Stimulated activated CD8-positive, alpha-beta memory T cell treated with anti-CD3 and anti-CD28 coated beads, Interleukin-4, amount 100 ng/mL, for 1 hour (primary cell): ENCODE results near the gene PSMD6.

ENCODE experiments used
- DNase-seq, 2 donors: peaks; one replicate each; pipeline ENCODE4 v3.0.0-alpha.2; 2020; ENCODE audit warnings: low read depth in 2 of 2, low spot score in 1 of 2

Gene PSMD6

DNA sequence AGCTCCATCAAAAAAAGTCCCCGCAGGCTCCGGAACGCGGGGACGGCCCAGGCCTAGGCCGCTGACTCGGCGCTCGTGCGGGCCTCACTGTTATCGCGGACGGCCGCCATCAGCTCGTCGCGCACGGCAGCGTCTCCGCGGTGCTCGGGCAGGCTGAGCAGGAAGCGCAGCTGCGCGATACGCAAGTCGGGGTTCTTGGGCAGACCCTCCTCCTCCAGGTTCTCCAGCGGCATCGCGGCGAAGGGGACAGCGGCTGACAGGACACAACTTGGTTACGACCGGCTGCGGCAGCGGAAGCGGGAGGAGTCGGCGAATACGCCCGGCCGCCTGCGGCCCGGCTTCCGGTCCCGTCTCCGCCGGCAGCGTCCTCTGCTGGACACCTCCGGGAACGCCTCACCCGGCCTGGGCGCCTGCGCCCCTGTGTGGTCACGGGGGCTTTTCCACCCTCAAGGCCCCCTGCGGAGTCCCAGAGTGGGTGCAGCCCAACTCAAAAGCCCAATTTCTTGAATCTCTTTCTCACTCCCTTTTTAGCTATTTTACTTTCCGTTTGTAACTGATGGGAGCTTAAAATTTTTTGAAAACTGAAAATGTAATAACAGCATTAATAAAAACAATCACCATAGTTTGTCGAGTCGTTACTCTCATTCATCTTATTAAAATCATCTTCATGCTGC is at the start of gene PSMD6:
PSMD6 (minus strand) TSS at position 308 of the 674 bp plus-strand sequence; CDS start at position 233, 75 bp downstream.
- DNase-seq, result peak; percentile 81 to 82

DNA sequence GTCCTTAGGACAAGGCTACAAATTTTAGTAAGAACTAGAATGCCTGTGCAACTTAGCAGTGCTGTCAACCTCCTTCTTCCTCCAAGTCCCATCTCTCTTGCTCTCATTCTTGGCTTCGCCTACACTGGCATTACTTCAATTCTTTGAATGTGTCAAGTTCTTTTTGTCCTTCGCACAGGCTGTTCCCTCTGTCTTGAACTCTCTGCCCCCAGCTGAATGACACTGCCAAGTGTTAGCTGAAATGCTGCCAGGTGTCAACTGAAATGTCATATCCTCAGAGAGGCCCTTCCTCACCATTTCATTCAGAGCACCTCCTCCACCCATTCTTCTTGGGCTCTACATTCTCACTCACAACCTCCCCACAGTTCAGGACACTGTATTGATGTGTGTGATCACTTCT is 48.8 kb upstream of the PSMD6 start:
- no peak for DNase-seq

GRCh38 chr3:64070704-64071103 is 47.4 kb upstream of the PSMD6 start:
- DNase-seq, result no peak

DNA sequence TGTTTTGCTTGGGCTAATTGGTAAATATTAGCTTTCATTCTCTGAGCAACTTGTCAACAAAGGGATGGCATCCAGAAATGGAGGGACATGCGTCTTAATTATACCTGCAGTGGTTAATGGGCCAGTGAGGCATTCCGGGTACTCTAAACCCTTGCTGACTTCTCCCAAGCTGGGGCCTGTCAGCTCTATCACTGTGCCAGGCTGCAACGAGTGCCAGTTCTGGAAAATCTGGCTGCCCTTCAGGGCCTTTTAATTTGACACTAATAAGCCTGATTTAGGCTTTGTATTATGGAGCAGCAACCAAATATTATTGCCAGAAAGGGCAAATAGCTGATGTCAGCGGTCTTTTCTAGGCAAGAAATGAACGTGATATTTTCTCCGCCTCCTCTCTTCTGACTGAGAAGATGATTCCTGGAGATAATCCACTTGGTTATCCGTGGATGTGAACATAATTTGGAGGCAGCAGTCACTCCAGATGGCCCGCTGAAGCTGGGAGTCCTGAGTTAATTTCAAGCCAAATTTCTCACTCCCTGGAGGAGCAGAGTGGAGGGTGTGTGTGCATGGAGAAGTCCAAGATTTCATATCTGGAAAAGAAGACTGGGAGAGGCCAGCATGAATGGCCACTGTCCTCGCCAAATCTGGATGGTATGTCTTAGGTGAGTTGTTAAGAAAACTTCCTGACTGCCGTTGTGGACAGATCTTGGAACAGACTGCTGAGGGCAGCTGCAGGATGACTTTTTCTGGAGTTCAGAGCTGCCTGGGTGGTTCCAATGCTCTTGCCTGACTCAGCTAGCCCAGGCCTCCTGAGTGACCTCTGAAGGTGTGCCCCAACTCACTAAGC is 44.4 kb upstream of the PSMD6 start:
- no peak for DNase-seq

- no peak for DNase-seq
Measured at GRCh38 chr3:64064804-64065203, 41.5 kb upstream of the PSMD6 start.

- no peak for DNase-seq
Measured at GRCh38 chr3:64063983-64064438, 40.7 kb upstream of the PSMD6 start.

- DNase-seq, result no peak
Measured at GRCh38 chr3:64063207-64063982, 40.1 kb upstream of the PSMD6 start.

DNA sequence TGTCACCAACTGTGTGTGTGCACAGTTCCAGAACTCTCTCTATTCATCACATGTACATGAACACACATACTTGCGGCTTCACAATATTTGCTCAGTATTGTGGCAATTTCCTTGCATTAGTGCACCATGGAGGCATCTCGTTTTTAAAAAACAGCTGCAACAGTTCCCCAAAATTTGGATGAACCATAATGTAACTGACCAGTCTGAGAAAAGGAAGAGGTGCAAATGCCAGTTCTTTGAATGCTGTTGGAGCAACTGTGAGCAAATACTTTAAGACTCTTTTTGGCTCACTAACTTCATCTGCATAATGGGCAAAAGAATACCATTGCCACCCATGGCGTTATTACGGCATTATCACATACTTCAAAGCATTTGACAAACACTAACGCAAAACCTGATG is 38.3 kb upstream of the PSMD6 start:
- DNase-seq, result no peak

DNA sequence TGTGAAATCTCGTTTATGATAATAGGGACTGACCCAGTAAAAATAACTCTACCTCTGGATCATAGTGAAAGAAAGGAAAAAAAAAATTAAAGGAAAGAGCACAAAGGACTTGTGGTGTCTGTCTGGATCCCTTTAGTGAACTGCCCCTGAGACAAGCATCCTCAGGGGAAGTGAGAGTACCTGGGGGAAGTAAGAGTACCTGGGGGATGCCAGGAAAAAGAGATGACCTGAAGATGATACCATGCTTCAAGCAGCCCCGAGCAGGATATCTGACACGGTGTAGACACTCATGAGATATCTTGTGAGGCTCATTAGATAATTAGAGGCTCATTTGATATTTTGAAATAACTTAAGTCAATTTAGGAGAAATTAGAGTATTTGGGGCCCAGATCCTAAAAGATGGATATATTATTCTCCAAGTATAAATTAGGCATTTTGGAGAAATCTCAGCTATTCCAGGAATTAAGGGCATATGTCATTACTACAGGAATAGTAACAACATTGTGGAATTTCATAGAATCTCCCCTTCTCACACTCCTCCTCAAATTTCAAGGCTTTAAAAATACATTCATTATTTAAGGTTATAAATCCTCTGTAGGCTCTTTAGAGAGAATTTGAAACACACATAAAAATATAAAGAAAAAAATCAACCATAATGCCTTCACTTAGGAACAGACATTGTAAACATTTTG is 36.3 kb upstream of the PSMD6 start:
- no peak for DNase-seq

DNA sequence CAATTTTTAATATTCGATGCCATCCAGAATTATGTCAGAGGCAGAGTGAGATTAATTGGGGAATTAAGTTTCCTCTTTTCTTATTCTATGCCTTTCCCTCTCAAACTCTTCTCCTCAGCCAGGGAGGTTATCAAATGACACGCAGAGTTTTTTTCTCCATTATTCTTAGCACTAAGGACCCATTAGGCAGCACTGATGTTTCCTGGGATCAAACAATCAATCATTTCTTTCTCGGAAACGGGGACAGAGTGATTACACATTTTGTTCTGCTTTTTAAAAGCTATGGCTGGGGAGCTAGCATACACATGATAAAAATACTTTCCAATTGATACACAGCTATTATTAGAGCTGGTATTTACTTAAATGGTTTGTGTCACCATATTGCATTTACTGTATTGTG is 35.3 kb upstream of the PSMD6 start:
- DNase-seq, result no peak

DNA sequence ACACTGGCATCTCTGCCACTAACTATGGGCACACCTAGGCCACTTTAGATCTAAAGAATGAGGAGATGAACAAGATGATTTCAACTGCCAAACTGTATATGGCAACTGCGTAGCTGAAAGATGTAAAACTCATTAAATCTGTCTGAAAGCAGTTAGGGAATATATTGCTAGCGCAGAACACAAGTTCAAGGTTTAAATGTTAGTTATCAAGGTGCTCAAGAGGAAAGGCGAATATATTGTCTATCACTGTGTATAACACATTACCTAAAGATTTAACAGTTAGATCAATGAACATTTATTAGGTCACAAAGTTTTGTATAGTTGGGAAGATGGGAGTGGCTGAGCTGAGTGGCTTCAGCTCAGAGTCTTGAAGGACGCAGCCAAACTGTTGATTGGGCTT is 33.9 kb upstream of the PSMD6 start:
- DNase-seq, result no peak

DNA sequence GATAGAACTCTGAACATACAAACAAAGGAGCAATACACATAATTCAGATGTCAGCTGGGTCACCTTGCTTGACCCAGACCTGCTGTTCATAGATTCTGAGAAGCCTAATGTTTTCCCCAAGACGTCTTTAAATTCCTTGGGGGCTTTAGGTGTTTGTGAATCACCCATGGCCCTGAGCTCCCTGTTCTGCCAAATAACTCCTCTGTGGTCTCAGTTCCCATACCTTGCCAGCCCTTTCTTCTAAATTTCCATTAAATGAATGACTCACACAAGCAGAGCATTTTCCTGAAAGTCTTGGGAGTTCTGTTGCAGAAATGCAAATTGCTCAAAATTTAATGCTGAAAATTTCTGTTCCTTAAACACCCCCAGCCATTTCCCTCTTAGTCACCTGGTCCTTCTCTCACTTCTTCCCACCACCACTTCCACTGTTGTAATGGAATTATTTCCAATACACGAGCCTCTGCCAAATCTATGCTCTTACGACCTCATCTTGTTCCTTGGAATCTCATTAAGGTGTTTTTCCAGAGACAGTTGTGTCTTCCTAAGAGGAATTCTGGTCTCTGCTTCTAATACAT is 33.4 kb upstream of the PSMD6 start:
- DNase-seq, result no peak

DNA sequence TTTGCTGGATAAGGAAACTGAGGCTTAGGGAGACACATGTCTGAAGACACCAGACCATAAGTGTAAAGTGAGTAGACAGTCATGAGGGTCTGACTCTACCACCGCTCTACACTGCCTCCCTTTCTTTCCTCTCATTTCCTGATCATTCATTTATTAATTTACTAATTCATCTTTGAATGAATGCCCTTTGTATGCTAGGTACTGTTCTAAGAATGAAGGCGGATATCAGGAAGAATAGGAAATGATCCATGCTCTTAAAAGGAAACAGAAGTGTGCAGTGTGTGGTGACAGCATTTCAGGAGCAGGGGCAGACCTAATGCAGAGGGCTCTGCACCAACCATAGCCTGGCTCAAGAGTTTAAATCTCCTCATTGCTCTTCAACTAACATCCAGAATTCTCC is 31.8 kb upstream of the PSMD6 start:
- no peak for DNase-seq

GRCh38 chr3:64054488-64054887 is 31.2 kb upstream of the PSMD6 start:
- DNase-seq, result no peak

GRCh38 chr3:64053581-64053980 is 30.3 kb upstream of the PSMD6 start:
- DNase-seq, result no peak

DNA sequence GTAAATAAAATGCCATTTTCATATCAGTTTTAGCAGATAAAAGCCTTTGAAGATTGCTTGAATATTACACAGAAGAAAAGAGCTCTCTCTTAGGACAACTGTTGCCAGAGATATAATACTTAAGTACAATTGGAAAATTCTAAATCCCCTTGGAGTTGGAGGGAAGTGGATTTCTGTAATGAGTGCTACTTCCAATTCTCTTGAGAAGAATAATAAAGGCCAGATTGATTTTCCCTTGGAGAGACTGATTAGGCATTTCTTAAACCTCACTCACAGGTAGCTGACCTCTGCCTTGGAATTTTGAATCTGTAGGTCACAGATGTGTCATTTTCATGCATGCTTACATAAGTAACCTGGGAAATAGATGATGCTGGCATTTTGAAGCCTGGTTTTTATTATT is 29.8 kb upstream of the PSMD6 start:
- DNase-seq, result no peak

- DNase-seq, result no peak
Measured at GRCh38 chr3:64049832-64050231, 26.5 kb upstream of the PSMD6 start.

GRCh38 chr3:64049136-64049535 is 25.8 kb upstream of the PSMD6 start:
- no peak for DNase-seq

DNA sequence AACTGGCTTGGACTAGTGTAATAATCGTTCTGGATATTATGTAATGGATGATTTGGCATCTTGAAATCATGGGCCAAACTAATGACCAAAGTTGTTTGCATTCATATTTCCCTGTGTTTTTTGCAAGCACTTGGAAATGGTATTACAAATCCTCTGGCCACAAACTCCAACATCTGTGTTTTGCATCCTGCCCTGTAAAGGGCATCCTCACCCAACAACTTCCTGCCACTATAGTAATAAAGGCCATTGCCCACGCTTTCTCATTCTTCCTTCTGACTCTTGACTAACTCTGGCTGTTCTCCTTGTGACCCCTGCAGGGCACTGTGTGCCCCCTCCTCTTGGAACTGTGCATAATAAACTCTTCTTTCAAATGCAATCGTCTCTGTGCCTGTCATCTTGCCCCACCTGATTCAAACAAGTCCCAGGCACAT is 25.4 kb upstream of the PSMD6 start:
- DNase-seq, result no peak

DNA sequence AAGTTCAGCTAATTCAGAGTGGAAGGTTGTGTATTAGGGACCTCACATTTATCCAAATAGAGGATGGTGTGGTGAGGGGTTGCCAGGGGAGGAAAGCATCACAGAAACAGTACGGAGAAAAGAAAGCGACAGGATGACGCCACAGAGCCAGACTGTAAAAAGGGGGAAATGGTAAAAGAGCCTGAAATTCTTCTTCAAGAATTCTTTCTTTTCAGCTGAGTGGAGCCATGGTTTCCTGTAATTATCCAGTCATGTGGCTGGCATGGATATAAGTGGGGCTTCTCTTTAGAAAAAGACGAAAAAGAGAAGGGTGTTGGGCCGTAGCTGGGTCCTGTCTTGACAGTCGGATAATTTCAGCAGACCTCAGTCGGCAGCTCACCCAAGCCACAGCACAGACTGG is 24.5 kb upstream of the PSMD6 start:
- no peak for DNase-seq
